Measurements from ENCODE around the gene HSF2.

Gene HSF2

GRCh38 chr6:122399055-122399347 lies 451 bp upstream of the HSF2 start:
- DNase-seq (ENCODE audit: low spot score), result no peak

- DNase-seq (ENCODE audit: low spot score), result peak; percentile 27
Measured at GRCh38 chr6:122400121-122400450, 634 bp downstream of the HSF2 start.

DNA sequence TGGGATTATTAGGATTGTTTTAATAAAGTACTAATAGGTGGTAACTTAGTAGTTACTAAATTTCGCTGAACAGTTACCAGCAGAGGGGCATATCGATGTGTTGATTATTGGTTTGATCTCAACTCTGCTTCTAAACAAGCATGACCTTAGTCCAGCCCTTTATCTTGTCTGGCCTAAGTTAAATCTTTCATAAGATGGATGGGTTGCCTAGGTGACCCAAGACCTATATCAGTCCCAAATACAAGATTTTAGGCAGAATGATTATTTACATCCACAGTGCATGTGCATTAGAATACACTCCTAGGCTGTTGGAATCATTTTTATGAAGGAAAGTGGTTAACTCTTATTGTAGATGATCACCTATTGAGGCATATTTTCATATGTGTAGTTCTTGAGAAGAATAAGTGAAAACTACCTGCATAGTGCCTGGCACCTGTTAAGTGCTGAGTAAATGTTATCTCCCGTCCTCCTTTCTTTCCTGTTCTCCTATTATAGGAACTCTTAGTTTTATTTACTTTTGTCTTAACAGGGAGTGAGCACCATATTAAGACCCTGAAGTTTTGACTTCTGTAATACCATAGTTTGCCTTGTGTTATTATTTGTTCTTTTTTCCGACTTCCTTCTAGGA lies 1.1 kb downstream of the HSF2 start:
- DNase-seq (ENCODE audit: low spot score), result peak; percentile 22

DNA sequence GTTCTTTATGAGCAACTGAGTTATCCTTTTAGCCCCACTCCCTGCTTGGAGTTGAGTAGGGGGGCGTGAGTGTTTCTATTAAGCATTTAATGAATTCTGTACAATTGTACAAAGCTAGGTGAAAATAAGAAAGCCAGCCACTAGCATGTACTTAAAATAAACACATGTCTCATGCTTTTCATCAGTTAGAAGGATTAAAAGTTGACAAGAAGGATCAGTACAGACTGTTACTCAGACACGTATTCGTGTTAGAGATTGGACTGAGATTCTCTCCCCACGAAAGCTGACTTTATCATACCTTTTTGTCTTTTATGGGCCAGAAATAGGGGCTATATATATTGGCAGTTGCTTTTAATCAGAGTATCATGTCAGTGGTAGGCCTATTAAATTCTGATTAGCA lies 1.7 kb downstream of the HSF2 start:
- DNase-seq (ENCODE audit: low spot score), result no peak

GRCh38 chr6:122404444-122404843 lies 5.0 kb downstream of the HSF2 start:
- DNase-seq (ENCODE audit: low spot score), result peak; percentile 46

DNA sequence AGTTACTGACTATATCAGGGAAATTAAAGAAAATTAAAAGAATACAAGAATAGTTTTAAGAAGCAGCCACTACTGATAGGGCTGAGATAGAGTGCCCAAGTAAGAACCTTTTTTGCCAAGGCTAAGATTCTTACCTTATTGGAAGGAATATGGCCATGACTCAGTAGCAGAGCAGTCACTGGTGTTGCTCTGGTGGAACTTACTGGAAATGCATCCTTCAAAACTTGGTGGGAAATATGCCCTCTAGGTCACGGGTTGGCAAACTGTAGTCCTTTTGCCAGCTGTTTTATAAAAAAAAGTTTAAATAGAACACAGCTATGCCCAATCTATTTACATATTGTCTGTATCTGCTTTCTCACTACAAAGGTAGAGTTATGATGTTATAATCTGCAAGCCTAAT lies 6.0 kb downstream of the HSF2 start:
- DNase-seq (ENCODE audit: low spot score), result peak; percentile 8

GRCh38 chr6:122406187-122406586 lies 6.7 kb downstream of the HSF2 start:
- no peak for DNase-seq (ENCODE audit: low spot score)

DNA sequence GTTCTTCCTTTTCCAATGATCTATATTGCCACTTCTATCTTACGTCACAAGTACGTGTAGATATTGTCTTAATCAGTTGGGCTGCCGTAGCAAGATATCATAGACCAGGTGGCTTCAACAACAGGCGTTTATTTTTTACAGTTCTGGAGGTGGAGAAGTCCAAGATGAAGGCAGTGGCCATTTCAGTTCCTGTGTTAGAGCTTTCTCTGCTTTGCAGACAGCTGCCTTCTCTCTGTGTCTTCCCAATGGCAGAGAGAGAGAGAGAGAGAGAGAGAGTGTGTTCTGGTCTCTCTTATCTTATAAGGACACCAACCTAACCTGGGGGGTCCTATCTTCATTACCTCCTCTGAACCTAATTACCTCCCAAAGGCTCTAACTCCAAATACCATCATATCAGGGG lies 8.3 kb downstream of the HSF2 start:
- no peak for DNase-seq (ENCODE audit: low spot score)

GRCh38 chr6:122408240-122408639 lies 8.8 kb downstream of the HSF2 start:
- no peak for DNase-seq (ENCODE audit: low spot score)

GRCh38 chr6:122408702-122409458 lies 9.4 kb downstream of the HSF2 start:
- no peak for DNase-seq (ENCODE audit: low spot score)

DNA sequence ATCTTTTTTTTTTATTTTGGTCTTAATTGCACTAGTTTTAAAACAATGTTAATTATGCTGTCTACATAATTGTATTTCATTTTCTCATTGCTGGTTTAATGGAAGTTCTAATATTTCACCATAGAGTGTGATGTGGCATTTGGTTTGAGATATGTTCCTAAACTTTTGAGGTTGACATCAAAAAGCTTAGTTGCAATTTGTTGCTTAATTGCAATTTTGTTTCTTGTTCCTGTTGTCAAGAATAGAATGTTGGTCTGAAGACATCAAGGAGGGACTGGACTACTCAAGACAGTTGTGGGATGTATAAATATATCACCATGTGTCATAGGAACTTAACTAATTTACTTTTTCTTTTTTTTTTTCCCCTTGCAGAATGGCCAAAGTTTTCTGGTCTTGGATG lies 12.5 kb downstream of the HSF2 start:
- DNase-seq (ENCODE audit: low spot score), result no peak

GRCh38 chr6:122416825-122417224 lies 17.4 kb downstream of the HSF2 start:
- no peak for DNase-seq (ENCODE audit: low spot score)

DNA sequence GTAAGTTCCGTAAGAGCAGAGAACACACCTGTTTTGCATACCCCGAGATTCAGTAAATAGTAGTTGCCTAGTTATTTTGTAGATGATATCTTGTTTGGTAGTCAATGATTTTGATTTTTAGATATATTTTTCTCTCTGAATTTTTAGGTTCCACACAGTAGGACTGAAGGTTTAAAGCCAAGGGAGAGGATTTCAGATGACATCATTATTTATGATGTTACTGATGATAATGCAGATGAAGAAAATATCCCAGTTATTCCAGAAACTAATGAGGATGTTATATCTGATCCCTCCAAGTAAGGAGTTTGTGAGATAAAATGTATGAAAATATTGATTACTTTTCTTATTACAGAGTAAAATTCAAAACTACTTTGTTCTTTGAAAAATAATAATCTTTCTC lies 22.6 kb downstream of the HSF2 start:
- DNase-seq (ENCODE audit: low spot score), result no peak

- no peak for DNase-seq (ENCODE audit: low spot score)
Measured at GRCh38 chr6:122422614-122423267, 23.3 kb downstream of the HSF2 start.

GRCh38 chr6:122423734-122424133 lies 24.3 kb downstream of the HSF2 start:
- DNase-seq (ENCODE audit: low spot score), result no peak

- DNase-seq (ENCODE audit: low spot score), result no peak
Measured at GRCh38 chr6:122426597-122426996, 27.1 kb downstream of the HSF2 start.

DNA sequence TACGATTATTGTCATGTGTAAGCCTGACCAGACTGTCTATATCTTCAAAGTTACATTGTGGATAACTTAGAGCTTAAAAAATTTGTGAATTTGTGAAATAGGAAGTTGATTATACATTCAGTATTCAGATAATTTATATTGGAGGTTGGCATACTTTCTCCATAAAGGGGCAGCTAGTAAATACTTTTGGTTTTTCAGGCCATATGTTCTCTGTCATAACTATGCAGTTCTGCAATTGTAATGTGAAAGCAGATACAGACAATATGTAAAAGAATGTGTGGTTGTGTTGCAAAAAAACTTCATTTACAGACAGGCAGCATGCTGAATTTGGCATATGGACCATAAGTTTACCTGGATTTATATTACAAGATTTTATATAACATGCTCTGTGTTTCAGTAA lies 29.3 kb downstream of the HSF2 start:
- DNase-seq (ENCODE audit: low spot score), result no peak

DNA sequence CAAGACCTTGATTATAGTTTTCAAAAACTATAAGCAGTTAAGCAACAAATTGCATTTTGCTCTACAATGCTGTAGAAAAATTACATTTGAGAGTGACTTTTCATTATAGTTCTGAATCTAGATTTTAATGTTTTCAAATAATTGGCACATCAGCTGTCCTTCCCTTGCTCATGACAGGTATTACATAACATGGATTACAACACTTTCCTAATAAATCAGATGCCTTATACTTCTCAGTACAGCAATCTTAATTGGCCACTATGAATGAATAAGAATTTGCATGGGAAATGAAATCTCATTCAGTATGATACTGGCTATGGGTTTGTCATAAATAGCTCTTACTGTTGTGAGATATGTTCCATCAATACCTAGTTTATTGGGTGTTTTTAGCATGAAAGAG lies 29.9 kb downstream of the HSF2 start:
- no peak for DNase-seq (ENCODE audit: low spot score)

DNA sequence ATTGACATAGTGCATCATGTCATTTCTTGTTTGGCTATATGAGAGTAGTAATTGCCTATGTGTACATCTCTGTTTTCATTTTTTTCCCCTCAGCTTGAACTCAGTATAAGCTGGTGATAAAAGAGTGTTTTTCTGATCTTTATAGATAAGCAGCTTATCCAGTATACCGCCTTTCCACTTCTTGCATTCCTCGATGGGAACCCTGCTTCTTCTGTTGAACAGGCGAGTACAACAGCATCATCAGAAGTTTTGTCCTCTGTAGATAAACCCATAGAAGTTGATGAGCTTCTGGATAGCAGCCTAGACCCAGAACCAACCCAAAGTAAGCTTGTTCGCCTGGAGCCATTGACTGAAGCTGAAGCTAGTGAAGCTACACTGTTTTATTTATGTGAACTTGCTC lies 32.3 kb downstream of the HSF2 start:
- DNase-seq (ENCODE audit: low spot score), result no peak

DNA sequence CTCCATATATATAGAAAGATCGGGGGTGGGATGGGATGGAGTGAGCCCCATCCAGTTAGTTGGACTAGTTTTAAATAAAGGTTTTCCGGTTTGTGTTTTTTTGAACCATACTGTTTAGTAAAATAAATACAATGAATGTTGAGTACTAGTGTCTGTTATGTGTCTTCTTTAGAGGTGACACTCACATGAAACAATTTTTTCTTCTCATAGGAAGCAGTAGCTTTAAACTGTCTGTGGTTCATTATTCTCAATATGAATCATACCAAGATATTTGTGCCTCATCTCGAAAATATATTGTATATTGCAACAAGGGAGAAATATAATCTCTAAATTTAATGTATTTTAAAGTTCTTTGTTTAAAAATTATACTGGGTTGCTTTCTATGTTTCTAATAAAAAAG lies 33.4 kb downstream of the HSF2 start:
- DNase-seq (ENCODE audit: low spot score), result no peak

DNA sequence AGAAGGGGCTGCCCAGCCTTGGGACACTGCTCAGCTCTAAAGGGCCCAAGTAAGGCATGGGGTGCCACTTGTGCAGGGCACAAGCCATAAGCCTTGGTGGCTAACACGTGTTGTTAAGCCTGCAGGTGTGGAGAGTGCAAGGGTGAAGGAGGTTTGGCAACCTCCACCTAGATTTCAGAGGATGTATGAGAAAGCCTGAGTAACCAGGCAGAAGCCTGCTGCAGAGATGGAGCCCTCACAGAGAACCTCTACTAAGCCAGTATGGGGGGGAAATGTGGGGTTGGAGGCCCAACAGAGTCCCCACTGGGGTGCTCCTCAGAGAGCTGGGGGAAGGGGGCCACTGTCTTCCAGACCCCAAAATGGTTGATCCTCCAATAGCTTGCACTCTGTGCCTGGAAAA lies 39.5 kb downstream of the HSF2 start:
- no peak for DNase-seq (ENCODE audit: low spot score)

- DNase-seq (ENCODE audit: low spot score), result no peak
Measured at GRCh38 chr6:122445274-122445673, 45.8 kb downstream of the HSF2 start.

- no peak for DNase-seq (ENCODE audit: low spot score)
Measured at GRCh38 chr6:122449069-122449468, 49.6 kb downstream of the HSF2 start.

DNA sequence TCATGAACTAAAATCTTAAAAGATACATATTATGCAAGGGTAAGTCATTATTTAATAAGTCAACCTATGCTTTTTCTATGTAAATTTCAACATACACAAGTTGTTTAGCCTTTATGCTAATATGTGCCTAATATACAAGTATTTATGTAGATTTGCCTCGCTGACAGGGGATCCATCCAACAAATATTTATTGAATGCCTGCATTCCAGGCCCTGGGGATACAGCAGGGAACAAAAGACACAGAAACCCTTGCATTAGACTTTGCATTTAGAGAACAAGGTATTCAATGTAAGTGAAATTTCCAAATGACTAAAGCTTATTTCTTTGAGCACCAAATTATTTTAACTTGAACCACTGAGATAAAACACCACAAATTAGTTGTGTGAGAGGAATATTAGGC lies 53.1 kb downstream of the HSF2 start:
- no peak for DNase-seq (ENCODE audit: low spot score)
